ENCODE measurements around the gene PSMA7.

Gene PSMA7

DNA sequence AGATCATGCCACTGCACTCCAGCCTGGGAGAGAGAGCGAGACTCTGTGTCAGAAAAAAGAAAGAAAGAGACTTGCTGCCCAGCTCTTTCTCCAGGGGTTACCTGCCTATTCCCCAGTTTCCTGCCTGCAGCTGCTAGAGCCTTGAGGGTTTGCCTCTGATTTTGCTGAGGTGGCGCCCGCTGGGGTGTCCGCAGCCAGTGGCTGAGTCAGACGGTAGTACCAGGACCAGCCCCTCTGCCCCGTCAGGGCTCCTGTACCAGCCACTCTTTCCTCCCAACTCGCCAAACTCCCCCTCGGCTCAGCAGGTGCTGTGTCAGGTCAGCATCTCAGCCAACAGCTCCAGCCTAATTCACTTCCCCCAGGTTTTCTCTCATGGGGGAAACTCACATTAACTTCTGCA, 28.3 kb downstream of the PSMA7 start:
- no peak overlapping the region for H3K27ac ChIP-seq
- peaks cover 0 to 35% (median 27%) of the 10 kb centered on the region in 3 donors for H3K9me3 ChIP-seq
- H3K27me3 ChIP-seq: peaks cover 0 to 43% of the 10 kb centered on the region in 2 donors
- no peaks in the 10 kb centered on the region for H3K36me3 ChIP-seq
- H3K4me1 ChIP-seq: peaks cover 0 to 9% (median 8%) of the 10 kb centered on the region in 4 donors
- intact Hi-C loops (cut with DNase I; ENCODE audit: low total_unique reads): no loop called here
- no peak overlapping the region for H3K4me3 ChIP-seq
- no peak for TF ChIP-seq CTCF (IDR thresholded peaks at IDR 0.05)
- no peak for DNase-seq

DNA sequence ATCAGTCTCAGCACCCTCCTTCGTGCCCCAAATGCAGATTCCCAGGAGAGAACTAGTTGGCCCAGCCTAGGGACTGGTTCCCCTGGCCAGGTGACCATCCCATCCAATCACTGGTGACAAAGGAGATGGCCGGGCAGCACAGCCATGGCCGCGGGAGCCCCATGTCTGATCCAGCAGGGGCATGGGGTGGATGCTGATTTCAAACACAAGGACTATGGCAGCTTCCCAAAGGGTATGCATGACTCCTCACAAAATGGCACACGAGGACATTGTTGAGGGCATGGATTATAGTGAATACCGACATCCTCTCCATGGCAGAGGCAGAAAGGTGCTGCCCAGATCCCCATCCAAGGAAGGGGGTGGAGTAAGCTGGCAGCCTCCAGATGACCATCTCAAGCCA, 30.8 kb downstream of the PSMA7 start:
- H3K4me3 ChIP-seq: no peak overlapping the region
- H3K27me3 ChIP-seq: peaks cover 0 to 35% of the 10 kb centered on the region in 2 donors
- TF ChIP-seq CTCF (IDR thresholded peaks at IDR 0.05): no peak
- H3K36me3 ChIP-seq: no peaks in the 10 kb centered on the region
- no peaks in the 10 kb centered on the region for H3K4me1 ChIP-seq
- H3K9me3 ChIP-seq: peaks cover 4 to 60% (median 51%) of the 10 kb centered on the region in 3 donors
- no peak overlapping the region for H3K27ac ChIP-seq
- intact Hi-C loops (cut with DNase I; ENCODE audit: low total_unique reads): no loop called here
- no peak for DNase-seq

GRCh38 chr20:62111148-62111547, 32.0 kb downstream of the PSMA7 start:
- Histone ChIP-seq H3K27me3 (peaks cover 0 to 31% of the 10 kb centered on the region in 2 donors), H3K9me3 (peaks cover 4 to 72% (median 59%) of the 10 kb centered on the region in 3 donors), H3K36me3 (no peaks in the 10 kb centered on the region), H3K27ac (no peak overlapping the region), H3K4me1 (no peaks in the 10 kb centered on the region), H3K4me3 (no peak overlapping the region)
- DNase-seq: no peak
- no peak for TF ChIP-seq CTCF (IDR thresholded peaks at IDR 0.05)
- intact Hi-C loops (cut with DNase I; ENCODE audit: low total_unique reads): no loop called here

DNA sequence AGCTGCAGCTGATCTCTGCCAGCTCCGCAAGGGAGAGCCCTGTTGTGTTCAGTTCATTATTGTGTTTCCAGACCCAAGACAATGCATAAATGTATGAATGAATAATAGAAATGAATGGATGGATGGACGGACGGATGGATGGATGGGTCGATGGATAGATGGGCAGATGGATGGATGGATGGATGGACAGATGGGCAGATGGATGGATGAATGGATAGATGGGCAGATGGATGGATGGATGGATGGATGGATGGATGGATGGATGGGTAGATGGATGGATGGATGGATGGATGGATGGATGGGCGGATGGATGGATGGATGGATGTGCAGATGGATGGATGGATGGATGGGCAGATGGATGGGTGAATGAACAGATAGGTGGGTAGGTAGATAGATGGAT, 37.6 kb downstream of the PSMA7 start:
- H3K4me1 ChIP-seq: peaks cover 0 to 9% (median 2%) of the 10 kb centered on the region in 4 donors
- H3K9me3 ChIP-seq: peaks cover 4 to 57% (median 46%) of the 10 kb centered on the region in 3 donors
- intact Hi-C loops (cut with DNase I; ENCODE audit: low total_unique reads): no loop called here
- no peaks in the 10 kb centered on the region for H3K36me3 ChIP-seq
- no peak overlapping the region for H3K4me3 ChIP-seq
- TF ChIP-seq CTCF (IDR thresholded peaks at IDR 0.05): no peak
- DNase-seq: no peak
- H3K27ac ChIP-seq: no peak overlapping the region
- peaks cover 0 to 26% of the 10 kb centered on the region in 2 donors for H3K27me3 ChIP-seq

DNA sequence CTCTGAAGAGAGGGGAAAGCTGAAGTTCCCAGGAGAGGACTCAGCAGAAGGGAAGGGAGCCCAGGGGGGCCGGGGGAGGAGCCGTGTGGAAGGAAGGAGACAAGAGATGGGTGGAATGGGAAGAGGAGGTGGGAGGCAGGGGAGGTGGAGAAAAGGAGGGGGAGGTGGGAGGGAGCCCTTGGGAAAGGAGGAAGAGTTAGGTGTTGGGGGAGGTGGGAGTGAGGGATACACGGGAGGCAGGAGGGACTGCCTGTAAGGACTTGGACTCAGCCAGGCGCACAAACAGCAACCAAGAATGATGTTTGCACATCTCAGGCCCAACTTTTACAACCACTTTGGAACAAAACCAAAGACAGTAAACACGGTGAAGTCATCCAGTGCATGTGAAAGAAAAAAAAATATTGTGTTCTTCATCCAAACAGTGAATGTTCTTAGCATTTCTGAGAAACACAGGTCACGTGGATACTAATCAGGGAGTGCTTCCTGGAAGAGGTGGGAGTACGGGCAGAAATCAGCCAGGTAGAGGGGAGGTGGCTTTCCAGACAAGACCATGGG, 38.3 kb downstream of the PSMA7 start:
- no peak overlapping the region for H3K27ac ChIP-seq
- intact Hi-C loops (cut with DNase I; ENCODE audit: low total_unique reads): no loop called here
- H3K36me3 ChIP-seq: no peaks in the 10 kb centered on the region
- no peak overlapping the region for H3K4me3 ChIP-seq
- peaks cover 4 to 57% (median 48%) of the 10 kb centered on the region in 3 donors for H3K9me3 ChIP-seq
- peaks cover 0 to 9% (median 2%) of the 10 kb centered on the region in 4 donors for H3K4me1 ChIP-seq
- peaks cover 0 to 32% of the 10 kb centered on the region in 2 donors for H3K27me3 ChIP-seq
- TF ChIP-seq CTCF (IDR thresholded peaks at IDR 0.05): no peak
- no peak for DNase-seq

All from tibial artery (tissue), 4 donors.